Activated naive CD4-positive, alpha-beta T cell treated with anti-CD3 and anti-CD28 coated beads, Interleukin-2, amount 50 U/mL, for 16 hours (primary cell): Measurements from ENCODE around the gene HCN1.
"Not testable (repeated sequence)": the region's sequence is repeated elsewhere in the genome, so short reads cannot be mapped to it uniquely, and the experiment has no call there.

Experiments used
- DNase-seq: peaks from one replicate; pipeline ENCODE4 v3.0.0-alpha.2; 2020

HCN1 gene

DNA sequence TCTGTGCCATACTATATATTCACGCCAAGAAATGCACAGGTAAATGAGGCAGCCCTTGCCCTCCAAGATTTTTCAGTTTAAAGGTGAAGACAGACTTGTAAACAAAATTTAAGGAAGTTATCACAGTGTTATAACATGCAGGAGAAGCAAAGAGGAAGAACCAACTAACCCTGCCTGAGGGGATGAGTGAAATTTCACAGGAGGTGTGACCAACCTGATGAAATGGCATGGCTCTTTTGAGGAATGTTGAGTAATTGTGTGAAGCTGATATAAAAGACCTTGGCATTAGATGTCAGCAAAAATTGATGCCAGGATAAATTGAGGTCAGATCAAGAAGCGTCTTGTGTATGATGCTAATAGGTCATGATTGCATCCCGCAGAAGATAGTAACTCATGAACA, 86.5 kb downstream of the HCN1 start:
- DNase-seq = no peak

DNA sequence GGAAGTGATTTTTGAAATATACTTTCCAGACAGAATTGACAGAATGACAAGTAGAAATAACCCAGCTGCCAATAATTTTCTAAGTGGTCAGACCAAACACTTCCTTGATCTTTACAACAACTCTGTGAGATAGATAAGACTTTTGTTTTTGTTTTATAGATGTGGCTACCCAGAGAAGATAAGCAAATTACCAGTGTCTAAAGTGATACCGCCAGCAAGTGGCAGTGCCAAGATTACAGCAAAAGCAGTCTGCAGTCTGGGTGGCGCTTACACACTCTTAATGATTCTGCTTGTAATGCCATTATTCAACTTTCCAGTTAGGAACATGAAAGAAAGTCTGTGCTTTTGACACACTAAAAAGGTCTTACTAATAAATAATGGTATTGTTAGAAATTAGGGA, 92.1 kb downstream of the HCN1 start:
- no peak for DNase-seq

DNA sequence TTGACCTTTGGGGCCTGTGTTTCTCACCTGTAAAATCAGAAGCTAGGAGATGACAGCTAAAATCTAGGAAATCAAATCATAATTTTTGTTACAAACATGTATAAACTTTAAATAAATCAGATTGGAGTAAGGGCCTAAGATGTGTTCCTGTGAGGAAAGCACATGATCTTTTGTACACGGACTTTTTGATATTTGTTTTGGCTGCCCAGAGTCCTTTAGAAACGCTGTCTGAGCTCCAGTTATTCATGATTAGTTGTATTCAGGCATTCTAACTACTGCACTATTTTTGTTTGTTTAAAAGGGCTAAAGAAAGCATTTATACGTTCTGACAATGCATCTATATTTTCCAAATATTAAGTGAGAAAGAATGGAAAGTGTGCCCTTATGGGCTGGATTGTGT, 94.8 kb downstream of the HCN1 start:
- no peak for DNase-seq

DNA sequence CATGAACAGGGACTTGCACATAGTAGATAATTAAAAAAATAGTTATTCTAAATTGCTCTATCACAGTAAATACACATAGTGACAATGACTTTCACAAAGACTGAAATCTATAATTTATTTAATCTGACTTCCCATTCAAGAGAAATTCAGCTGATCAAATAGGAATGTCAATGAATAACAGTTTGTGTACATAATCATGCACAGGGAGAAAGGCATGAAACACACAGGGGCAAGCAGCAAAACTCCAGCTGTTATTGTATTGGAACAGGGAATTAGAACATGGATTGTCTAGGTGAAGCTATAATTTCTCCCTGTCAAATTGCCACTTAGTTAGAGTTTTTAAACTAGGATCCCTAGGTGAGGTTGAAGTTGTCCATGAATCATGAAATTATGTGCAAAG, 99.9 kb downstream of the HCN1 start:
- no peak for DNase-seq

DNA sequence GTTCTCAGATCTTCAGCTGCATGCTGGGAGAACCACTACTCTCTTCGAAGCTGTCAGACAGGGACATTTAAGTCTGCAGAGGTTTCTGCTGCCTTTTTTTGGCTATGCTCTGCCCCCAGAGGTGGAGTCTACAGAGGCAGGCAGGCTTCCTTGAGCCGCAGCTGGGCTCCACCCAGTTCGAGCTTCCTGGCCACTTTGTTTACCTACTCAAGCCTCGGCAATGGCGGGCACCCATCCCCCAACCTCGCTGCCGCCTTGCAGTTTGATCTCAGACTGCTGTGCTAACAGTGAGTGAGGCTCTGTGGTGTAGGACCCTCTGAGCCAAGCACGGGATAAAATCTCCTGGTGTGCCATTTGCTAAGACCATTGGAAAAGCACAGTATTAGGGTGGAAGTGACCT, 110.2 kb downstream of the HCN1 start:
- not testable (repeated sequence) for DNase-seq

DNA sequence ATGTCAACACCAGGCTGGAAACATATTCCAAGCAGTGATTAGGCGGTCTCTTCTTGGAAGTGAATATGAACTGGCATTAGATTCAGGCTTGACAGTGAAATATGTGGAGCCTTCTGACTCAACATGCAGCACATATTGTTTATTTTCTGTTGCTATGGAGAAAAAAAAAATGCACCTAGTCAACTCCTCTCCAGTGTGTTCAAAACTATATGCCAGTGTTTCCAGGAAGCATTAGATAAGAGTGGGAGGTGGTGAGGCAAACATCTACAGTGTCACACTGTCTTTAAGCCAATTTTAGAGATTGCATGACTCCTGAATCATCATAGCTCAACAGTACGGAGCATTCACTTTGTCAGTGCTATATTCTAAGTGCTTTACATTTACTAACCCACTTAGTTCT, 117.9 kb downstream of the HCN1 start:
- DNase-seq = no peak

DNA sequence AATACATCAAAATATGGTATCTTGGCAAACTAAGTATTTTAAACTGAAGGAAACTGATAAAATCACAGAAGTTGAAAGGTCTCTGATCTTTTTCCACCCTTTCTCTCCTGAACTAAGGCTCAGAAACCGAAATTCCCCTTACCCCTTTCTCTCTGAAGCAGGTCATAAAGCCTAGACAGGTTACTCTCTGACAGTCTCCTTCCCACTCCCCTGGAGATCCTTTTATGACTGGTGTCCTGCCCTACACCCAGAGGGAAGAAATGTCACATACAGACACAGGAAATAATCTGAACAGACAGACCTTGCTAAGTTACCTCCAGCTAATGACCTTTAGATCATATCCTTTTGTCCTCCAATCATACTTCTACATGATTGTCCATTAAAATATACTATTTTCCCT, 127.4 kb downstream of the HCN1 start:
- DNase-seq = no peak

DNA sequence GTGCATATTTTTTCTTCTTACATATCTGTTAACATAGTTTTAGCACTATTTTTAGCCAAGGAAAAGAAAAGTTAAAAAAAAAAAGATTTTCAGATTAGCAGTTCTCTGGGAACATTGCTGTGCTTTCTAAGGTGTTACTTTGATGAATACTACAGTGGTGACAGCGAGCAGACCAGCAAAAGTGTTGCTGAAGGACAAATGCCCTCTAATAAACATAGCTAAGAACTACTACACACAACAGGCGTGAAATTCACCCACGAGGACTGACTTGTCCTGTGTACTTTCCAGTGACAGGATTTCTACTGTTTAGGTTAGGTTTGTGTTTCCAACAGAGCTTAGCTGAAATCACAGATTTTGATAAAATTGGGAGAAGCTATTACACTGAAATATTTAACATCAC, 153.8 kb downstream of the HCN1 start:
- DNase-seq = no peak

DNA sequence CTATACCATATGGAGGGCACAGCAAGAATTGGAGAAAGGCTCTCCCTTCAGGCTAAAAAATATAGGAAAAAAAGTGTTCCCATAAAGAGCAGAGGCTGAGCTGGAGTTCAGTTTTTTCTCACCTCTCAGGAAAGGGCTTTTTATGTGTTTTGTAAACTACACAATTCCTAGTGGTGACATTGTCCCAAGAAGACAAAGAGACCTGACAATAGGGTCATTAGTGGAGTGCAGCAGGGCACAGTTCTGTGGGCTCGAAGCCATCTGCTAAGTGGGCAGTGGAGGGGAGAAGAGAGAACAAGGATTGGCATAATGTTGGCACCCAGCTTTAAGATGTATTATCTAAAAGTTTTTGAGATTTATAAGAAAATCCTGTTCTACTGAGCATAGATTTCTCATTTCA, 162.5 kb downstream of the HCN1 start:
- no peak for DNase-seq

DNA sequence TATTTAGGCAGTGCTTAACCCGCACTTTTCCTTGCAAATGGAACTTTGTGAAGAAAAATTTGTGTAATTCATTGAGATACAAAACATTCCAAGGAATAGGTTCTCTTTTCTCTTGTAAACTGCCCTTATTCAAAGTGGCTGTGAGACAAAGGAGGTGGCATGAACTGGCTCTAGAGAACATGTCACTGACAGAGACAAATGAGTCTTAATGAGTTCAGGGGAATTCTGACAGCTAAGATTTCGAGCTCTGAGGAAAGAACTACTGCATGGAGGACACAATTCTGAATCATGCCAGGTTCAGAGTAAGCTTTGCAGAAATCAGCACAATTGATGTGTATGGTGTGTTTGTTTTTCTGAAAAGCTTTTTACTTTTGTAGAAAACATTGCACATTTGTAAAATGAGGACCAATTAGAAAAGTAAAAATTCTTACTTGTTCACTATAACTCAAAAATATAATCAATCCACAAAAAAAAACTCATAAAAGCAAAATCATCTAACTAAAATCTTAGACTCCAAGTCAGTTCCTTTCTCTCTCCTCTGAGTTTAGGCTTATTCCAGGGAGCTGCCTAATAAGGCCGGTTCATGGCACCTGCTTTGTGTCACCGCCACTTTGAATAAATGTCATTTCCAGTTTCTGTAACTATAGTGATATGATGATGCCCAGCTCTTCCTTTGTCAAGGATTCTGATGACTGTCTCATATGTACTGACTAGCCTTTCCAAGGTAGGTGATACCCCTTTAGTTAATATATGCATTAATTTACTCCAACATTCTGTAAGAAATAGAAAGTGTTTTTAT, 163.2 kb downstream of the HCN1 start:
- DNase-seq = no peak

DNA sequence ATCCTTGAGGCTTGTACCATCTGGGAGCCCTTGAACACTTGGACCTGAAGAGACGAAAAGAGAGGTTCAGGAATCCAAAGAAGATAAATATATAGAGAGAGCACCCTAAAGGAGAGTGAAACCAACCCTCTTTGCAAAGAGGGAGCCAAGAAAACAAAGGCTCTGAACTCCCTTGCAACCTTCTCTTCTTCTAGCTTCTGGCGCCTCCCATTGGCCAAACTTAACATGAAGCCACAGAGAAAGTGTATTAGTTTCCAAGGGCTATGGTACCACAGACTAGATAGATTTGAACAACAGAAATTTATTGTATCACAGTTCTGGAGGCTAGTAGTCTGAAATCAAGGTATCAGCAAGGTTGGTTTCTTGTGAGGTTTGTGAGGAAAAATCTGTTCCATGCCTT, 175.1 kb downstream of the HCN1 start:
- DNase-seq = no peak

DNA sequence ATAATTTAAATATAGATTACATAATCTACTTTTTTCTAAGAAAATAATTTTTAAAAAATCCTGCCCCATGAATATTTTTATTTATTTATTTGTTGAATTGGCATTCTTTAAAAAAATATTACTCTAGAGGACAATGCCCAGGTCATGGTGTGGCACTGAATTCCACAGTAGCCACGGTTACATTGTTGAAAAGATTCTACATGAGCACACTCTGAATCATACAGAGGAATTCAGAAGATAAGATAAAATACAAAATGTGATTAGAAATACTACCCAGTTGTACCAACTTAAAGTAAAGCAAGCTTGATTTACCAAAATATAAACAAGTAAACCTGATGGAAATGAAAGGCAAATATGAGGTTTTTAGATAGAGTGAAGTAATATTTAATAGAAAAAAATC, 183.7 kb downstream of the HCN1 start:
- no peak for DNase-seq

DNA sequence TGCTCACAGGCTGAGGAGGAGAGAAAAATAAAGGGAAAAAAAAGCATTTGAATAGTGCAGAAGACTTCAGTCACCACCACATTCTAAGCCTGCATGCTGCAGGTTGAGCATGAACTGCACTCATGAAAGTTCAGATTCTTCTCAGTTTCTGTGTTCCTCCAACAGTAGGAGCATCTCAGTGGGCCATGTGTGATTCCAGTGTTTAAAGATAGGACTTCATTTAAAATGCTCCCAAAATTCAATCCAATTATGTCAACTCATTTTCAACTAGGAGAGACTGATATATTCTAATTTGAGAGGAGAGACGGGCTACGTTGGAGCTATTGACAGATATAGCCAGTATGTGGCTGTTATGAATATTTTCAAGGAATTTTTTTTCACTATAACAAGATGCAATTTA, 186.8 kb downstream of the HCN1 start:
- DNase-seq = no peak

DNA sequence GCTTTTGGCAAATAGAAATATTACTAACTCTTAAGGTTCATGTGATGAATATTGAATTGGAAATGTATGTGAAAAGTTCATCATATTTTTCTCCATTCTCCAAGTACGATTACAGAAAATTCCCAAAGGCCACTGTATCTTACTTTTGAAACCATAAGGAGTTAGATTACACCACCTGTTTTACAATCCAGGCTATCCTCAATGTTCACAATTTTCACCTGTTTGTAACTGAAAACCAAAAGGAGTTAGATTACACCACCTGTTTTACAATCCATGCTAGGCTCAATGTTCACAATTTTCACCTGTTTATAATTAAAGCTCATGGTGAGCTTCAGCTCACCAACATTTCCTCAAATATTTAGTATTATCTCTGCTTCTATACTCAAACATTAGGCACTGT, 188.0 kb downstream of the HCN1 start:
- DNase-seq = no peak

DNA sequence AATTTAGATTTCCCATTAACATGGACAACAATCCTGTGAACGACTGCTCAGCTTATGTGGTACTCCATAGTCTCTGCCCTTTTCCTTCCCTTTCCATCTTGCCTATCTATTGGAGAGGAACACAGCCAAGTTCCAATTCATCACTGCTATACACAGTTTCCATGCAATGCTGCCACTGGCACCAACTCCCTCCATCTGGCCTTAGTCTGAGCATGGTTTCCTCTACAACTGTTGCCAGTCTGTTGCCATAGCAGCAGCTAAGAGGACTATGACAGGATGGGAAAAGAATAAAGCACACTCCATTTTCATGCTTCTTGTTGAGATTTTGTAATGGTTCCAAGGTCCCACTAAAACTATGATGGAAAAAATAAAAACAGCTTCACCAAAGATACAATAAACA, 189.0 kb downstream of the HCN1 start:
- no peak for DNase-seq

DNA sequence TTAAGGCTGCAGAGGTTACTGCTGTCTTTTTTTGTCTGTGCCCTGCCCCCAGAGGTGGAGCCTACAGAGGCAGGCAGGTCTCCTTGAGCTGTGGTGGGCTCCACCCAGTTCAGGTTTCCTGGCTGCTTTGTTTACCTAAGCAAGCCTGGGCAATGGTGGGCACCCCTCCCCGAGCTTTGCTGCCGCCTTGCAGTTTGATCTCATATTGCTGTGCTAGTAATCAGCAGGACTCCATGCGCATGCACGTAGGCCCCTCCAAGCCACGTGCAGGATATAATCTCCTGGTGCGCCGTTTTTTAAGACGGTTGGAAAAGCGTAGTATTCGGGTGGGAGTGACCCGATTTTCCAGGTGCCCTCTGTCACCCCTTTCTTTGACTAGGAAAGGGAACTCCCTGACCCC, 197.2 kb downstream of the HCN1 start:
- DNase-seq = not testable (repeated sequence)

DNA sequence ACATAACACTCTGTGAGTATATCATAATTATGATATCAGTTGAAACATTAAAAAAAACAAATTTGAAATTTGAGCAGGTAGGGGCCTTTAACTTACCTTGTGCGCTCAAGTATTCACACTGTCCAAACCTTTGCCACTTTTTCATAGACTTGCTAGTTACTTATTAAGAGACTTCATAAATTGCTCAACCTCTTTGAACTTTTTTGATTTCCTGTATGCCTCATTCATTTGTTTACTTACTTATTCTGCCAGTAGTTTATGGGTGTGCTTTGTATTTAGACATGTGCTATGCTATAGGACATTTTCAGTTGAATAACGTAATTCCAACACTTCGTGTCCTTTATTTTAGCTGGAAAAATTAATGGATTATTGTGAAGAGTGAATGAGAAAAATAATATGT, 204.8 kb downstream of the HCN1 start:
- no peak for DNase-seq

DNA sequence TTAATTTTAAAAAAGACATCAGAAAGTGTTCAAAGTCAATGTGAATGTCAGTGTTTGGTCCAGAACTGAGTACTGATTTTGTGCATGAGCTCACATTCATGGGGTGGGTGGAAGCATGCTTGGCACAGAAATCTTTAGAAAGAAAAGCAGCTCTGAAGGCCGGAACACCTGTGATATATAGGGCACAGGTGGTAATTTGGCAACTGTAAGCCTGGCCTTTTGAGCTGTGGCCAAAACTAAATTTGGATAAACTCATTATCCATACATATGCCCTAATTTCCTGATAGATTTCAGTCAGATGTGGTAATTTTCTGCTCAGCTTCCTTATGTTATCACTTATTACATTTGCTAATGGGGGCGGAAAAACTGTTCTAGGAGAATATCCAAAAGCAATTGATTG, 211.4 kb downstream of the HCN1 start:
- DNase-seq = no peak

DNA sequence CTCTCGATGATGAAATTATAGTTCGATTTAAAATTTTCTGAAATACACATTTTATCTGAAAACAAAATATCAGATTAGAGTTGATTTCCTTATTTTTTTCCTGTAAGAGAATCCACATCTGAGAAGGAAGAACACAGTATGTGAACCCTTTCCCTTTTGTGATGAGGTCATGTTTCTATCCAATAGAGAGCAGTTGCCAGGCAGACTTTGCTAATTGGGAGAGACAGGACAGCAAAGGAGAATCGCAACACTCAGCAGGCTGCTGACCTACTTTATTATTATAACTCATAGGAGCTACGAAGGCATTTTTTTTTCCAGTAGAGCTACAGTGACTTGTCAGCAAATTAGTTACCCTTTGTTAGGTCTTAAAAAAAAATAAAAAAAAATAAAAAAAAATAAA, 242.1 kb downstream of the HCN1 start:
- no peak for DNase-seq

DNA sequence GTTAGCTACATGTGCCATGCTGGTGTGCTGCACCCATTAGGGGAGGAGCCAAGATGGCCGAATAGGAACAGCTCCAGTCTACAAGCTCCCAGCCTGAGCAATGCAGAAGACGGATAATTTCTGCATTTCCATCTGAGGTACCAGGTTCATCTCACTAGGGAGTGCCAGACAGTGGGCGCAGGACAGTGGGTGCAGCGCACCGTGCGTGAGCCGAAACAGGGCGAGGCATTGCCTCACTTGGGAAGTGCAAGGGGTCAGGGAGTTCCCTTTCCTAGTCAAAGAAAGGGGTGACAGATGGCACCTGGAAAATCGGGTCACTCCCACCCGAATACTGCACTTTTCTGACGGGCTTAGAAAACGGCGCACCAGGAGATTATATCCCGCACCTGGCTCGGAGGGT, 251.3 kb downstream of the HCN1 start:
- DNase-seq = not testable (repeated sequence)

DNA sequence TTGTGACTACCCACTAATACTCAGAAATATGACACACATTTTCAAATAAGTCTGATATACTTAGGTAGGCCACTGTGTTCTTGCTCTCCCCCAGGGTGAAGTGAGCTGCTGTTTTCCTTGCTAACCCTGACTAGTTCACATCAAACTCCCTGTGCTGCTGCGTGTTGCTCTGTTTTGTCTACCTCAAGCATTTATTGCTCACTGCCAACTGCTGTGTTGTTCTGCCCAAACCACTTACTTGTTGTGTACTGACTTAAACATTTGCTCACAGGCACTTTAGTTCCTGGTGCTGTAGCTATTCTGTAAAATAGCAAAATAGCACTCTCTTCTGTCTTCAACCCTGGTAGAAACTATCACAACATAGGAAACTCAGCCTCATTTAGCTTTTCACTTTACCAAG, 255.7 kb downstream of the HCN1 start:
- no peak for DNase-seq

DNA sequence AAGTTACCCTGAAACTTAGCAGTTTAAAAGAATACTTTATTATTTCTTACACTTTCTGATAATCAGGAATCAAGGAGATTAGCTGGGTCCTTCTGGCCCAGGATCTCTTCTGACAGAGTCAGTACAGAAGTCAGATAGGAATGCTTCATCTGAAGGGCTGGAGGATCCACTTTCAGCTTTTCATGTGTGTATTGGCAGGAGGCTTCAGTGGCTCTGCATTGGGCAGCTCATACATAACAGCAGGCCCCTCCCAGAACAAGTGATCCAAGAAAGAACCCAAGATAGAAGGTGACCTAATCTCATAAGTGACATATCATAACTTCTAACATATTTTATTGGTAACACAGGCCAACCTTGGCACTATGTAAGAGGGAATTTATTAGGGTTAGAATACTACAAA, 258.4 kb downstream of the HCN1 start:
- DNase-seq = no peak

DNA sequence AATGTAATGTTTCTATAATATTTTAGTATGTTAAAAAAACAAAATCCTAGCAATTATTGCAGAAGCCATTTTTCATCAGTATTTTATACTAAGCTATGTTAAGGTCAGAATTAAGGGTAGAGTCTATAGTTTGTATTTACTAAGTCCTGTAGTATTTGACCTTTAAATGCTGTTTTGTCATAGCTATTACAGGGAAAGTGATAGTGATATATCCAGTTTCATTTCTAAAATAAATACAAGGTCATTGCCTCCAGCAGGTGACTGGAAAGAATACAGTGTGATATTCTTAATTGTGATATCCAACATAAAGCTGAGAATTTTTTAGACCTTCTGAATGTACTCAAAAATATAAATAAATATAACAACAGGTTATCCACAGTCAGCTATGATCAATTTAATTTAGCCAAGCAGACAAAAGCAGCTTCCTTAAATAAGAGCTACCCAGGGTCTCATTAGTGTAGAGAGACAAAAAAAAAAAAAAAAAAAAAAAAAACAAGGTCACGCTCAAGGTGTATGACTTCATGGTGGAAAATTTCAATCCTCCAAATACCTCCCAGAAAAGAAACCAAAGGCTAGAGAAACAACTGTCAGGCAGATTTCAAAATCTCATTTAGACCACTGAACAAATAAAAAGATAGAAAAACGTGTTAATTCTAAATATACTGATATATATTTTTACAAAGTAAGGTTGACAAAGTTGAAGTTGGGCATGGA, 278.7 kb downstream of the HCN1 start:
- DNase-seq = no peak

DNA sequence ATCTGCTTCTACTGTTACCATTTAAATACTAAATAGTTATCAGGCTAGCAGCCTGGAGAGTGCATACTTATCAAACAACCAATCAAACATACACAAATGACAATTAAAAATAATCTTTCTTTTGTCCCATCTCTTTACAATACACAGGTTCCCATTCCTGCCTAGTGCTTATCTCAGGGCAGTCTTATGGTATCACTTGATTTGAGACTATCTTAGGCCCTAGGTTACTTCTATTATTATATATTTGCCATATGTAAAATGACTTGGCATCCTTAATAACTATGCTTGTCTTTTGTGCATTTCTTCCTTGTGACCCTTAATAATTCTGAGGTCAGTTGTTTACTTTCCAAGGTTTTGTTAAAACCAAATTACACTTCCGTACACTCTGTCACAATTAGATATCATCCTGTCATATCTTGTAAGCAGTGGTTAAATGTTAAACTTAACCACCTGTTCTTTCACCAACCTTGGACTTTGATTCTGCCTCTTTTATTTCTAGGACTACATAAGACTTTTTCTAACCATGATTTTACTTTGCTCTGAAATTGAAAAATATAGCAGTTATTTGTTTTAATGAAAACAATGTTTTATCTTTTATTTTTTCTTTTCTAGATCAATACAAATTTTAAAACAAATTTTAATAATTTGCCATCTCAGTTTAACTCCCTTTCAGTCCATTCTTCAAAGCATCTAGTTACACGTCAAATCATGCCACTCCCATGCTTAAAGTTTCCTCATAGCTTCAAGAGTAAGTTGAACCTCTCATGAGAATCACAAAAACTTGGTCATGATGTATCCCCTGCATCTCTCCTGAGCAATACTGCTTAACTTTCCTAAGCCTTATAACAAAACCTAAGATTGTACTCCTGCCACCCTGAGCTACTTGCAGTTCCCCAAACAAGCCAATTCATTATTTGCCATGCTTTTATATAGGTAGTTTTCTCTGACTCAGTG, 281.3 kb downstream of the HCN1 start:
- DNase-seq = no peak
